A549 (cell line): ENCODE results near the gene OPCML. TPM values are rescaled to one million over a fixed set of nuclear protein-coding genes. Genes with fewer than 3 reads are reported as not detected.

Source experiments
- ATAC-seq, 2 experiments: fragments of 200-7000 bp in 1 of 2; fragments of >200 bp in 1 of 2; cut with Nextera tagmentation in 1 of 2; cut with Tn5 transposase in 1 of 2; 3 replicates each; pipeline versions ENCODE4 v1.8.0 to v1.9.1; 2018 to 2020; ENCODE audit warnings: mild to moderate bottlenecking in 1 of 2, moderate library complexity in 1 of 2
- CTCF ChIA-PET: fragments of 300-600 bp; sonication (Branson Sonifier 250); formaldehyde crosslinking; extraction: SDS; loops from one replicate; lab custom pipeline; 2021; ENCODE audit warnings: antibody characterized with exemption, inconsistent platforms; lab: Yijun Ruan, JAX
- POLR2A ChIA-PET: fragments of 350-600 bp; formaldehyde crosslinking; extraction: SDS; loops from one replicate; lab custom pipeline; 2021; ENCODE audit warnings: antibody characterized with exemption, inconsistent platforms; lab: Yijun Ruan, JAX
- DNase-seq, 2 experiments: peaks; one replicate each; pipeline versions ENCODE4 v3.0.0 to v3.0.0-alpha.2; 2011 to 2016; ENCODE audit warnings: low read depth in 1 of 2, low spot score in 1 of 2
- FAIRE-seq: peaks from 2 replicates; lab custom pipeline; 2011; peaks lifted over from hg19 to GRCh38; lab: Jason Lieb, UNC
- H3K27ac ChIP-seq, 2 experiments: fragments of >200 bp; sonication (Bioruptor Twin); formaldehyde crosslinking; 3 replicates each; pipeline ENCODE4 v1.5.1; 2016 to 2017
- H3K4me1 ChIP-seq: fragments of >200 bp; sonication (Bioruptor Twin); formaldehyde crosslinking; 3 replicates; pipeline ENCODE4 v1.6.1; 2016
- H3K4me2 ChIP-seq: fragments of >200 bp; sonication (Bioruptor Twin); formaldehyde crosslinking; 3 replicates; pipeline ENCODE4 v1.6.1; 2016
- H3K4me3 ChIP-seq: fragments of >200 bp; sonication (Bioruptor Twin); formaldehyde crosslinking; 3 replicates; pipeline ENCODE4 v1.5.1; 2016
- H3K9me3 ChIP-seq: fragments of >200 bp; sonication (Bioruptor Twin); formaldehyde crosslinking; 3 replicates; pipeline ENCODE4 v1.6.1; 2016
- CBX2 ChIP-seq: fragments of 200-600 bp; sonication (generic); IDR thresholded peaks from 2 replicates; pipeline ENCODE4 v1.6.1; 2016; ENCODE audit warnings: low read depth, mild to moderate bottlenecking, borderline replicate concordance
- CHD4 ChIP-seq: fragments of 200-600 bp; sonication (generic); IDR thresholded peaks from 2 replicates; pipeline ENCODE4 v1.6.1; 2016; ENCODE audit warnings: antibody characterized with exemption, mild to moderate bottlenecking, borderline replicate concordance
- EHF ChIP-seq: fragments of 250-450 bp; sonication (Bioruptor Pico); IDR thresholded peaks from 2 replicates; pipeline ENCODE4 v1.5.0; 2020; ENCODE audit warnings: mild to moderate bottlenecking
- EHMT2 ChIP-seq: fragments of 200-600 bp; sonication (generic); IDR thresholded peaks from 2 replicates; pipeline ENCODE4 v1.6.1; 2016; ENCODE audit warnings: antibody characterized with exemption, low read depth, mild to moderate bottlenecking, moderate library complexity
- EP300 ChIP-seq, 2 experiments: fragments of >200 bp; sonication (Bioruptor Twin); formaldehyde crosslinking; IDR thresholded peaks; 2 replicates in 1 of 2; 3 replicates in 1 of 2; pipeline ENCODE4 v1.6.1; 2016 to 2017
- FOSL2 ChIP-seq, 2 experiments: fragments of 450-650 bp in 1 of 2; fragments of >200 bp in 1 of 2; sonication (Bioruptor Twin) in 1 of 2; formaldehyde crosslinking; IDR thresholded peaks; 2 replicates each; pipeline versions ENCODE4 v1.5.0 to v1.6.1; 2016 to 2020; ENCODE audit warnings: mild to moderate bottlenecking in 1 of 2, moderate library complexity in 1 of 2
- FOXS1 ChIP-seq: fragments of 250-450 bp; sonication (Bioruptor Pico); IDR thresholded peaks from 2 replicates; pipeline ENCODE4 v1.5.0; 2020; ENCODE audit warnings: mild to moderate bottlenecking, moderate library complexity
- GATA3 ChIP-seq: IDR thresholded peaks from 2 replicates; pipeline ENCODE4 v1.6.1; 2012; ENCODE audit warnings: borderline replicate concordance
- HDAC2 ChIP-seq: fragments of 200-600 bp; sonication (generic); IDR thresholded peaks from 2 replicates; pipeline ENCODE4 v1.6.1; 2016
- JUN ChIP-seq, 2 experiments: fragments of >200 bp; sonication (Bioruptor Twin); formaldehyde crosslinking; IDR thresholded peaks; 2 replicates in 1 of 2; 3 replicates in 1 of 2; pipeline ENCODE4 v1.6.1; 2016 to 2017
- JUNB ChIP-seq: fragments of >200 bp; sonication (Bioruptor Twin); formaldehyde crosslinking; IDR thresholded peaks from 2 replicates; pipeline ENCODE4 v1.6.1; 2016
- KDM5A ChIP-seq: fragments of 200-600 bp; sonication (generic); IDR thresholded peaks from 2 replicates; pipeline ENCODE4 v1.6.1; 2016; ENCODE audit warnings: antibody characterized with exemption, mild to moderate bottlenecking
- MAFK ChIP-seq: fragments of 450-650 bp; IDR thresholded peaks from 2 replicates; pipeline ENCODE4 v1.6.1; 2014; ENCODE audit not compliant: partially characterized antibody
- NR3C1 ChIP-seq: fragments of >200 bp; sonication (Bioruptor Twin); formaldehyde crosslinking; IDR thresholded peaks from 3 replicates; pipeline ENCODE4 v1.6.1; 2017
- POLR2A ChIP-seq: IDR thresholded peaks from 2 replicates; pipeline ENCODE4 v1.6.1; 2012; ENCODE audit warnings: mild to moderate bottlenecking, low read length
- POLR2AphosphoS2 ChIP-seq: conservative IDR thresholded peaks from 2 replicates; pipeline ENCODE4 v1.6.1; 2012; ENCODE audit warnings: low read length, improper control_type of control experiment, inconsistent platforms
- RFX5 ChIP-seq: fragments of 450-650 bp; IDR thresholded peaks from 2 replicates; pipeline ENCODE4 v1.7.1; 2014; ENCODE audit warnings: antibody characterized with exemption, mild to moderate bottlenecking, moderate library complexity
- SREBF2 ChIP-seq: fragments of 450-650 bp; IDR thresholded peaks from 2 replicates; pipeline ENCODE4 v1.6.1; 2014; ENCODE audit warnings: mild to moderate bottlenecking, moderate library complexity
- ZC3H11A ChIP-seq: fragments of 450-650 bp; IDR thresholded peaks from 2 replicates; pipeline ENCODE4 v1.6.1; 2014; ENCODE audit warnings: antibody characterized with exemption, mild to moderate bottlenecking
- ZNF302 ChIP-seq: fragments of 250-450 bp; sonication (Bioruptor Pico); IDR thresholded peaks from 2 replicates; pipeline ENCODE4 v1.9.0; 2021; ENCODE audit warnings: inconsistent platforms, mild to moderate bottlenecking, moderate library complexity
- ZSCAN20 ChIP-seq: fragments of 250-450 bp; sonication (Bioruptor Pico); IDR thresholded peaks from 2 replicates; pipeline ENCODE4 v1.8.0; 2022; ENCODE audit warnings: mild to moderate bottlenecking, moderate library complexity
- WGBS: methylation state at CpG from one replicate; pipeline ENCODE4 v1.1.6; 2017; ENCODE audit errors: missing lambda C conversion rate; 5-methylcytosine and 5-hydroxymethylcytosine counted together
- polyA plus RNA-seq, 4 experiments: library from polyadenylated mRNA; depleted of rRNA in 3 of 4; stranded (reverse); fragments of >200 nt; fragmentation: RNase III in 1 of 4; extraction: RNeasy Plus Mini Kit Qiagen cat#74134 plus additional on column Dnase treatment in 1 of 4; gene quantifications; 2 replicates in 3 of 4; 3 replicates in 1 of 4; pipeline ENCODE4 v1.2.3, GENCODE V29; 2011 to 2017
- TF ChIP-seq, protein P1 (sequence below): fragments of >200 bp; sonication (Bioruptor Twin); formaldehyde crosslinking; IDR thresholded peaks from 3 replicates; pipeline ENCODE4 v1.6.1; 2016
- TF ChIP-seq, protein P2 (sequence below): fragments of >200 bp; sonication (Bioruptor Twin); formaldehyde crosslinking; IDR thresholded peaks from 2 replicates; pipeline ENCODE4 v1.6.1; 2016
- TF ChIP-seq, protein P3 (sequence below): fragments of >200 bp; sonication (Bioruptor Twin); formaldehyde crosslinking; IDR thresholded peaks from 3 replicates; pipeline ENCODE4 v1.5.1; 2016
- TF ChIP-seq, protein P4 (sequence below): fragments of 450-650 bp; IDR thresholded peaks from 2 replicates; pipeline ENCODE4 v1.6.1; 2014; ENCODE audit warnings: antibody characterized with exemption

Gene OPCML
- polyA plus RNA-seq, 2 of the 4 experiments (the other 2 are of a cell fraction), result not detected

- Histone ChIP-seq H3K9me3 (no peaks in the 10 kb centered on the region), H3K4me2 (no peak overlapping the region), H3K4me3 (no peak overlapping the region), H3K4me1 (no peaks in the 10 kb centered on the region), H3K27ac (no peak overlapping the region)
- TF ChIP-seq EP300 (IDR thresholded peaks at IDR 0.05) (no peak), POLR2A (no peak), EHMT2 (no peak), MAFK (no peak), JUN (IDR thresholded peaks at IDR 0.05) (no peak), ZNF302 (CRISPR knock-in tag) (no peak), KDM5A (no peak), POLR2AphosphoS2 (no peak), JUNB (no peak), GATA3 (no peak), ZSCAN20 (CRISPR knock-in tag) (no peak), FOSL2 (IDR thresholded peaks at IDR 0.05) (no peak), FOSL2 (CRISPR knock-in tag; IDR thresholded peaks at IDR 0.05) (no peak), CBX2 (no peak), HDAC2 (no peak), CHD4 (no peak)
- TF ChIP-seq, protein P1, sequence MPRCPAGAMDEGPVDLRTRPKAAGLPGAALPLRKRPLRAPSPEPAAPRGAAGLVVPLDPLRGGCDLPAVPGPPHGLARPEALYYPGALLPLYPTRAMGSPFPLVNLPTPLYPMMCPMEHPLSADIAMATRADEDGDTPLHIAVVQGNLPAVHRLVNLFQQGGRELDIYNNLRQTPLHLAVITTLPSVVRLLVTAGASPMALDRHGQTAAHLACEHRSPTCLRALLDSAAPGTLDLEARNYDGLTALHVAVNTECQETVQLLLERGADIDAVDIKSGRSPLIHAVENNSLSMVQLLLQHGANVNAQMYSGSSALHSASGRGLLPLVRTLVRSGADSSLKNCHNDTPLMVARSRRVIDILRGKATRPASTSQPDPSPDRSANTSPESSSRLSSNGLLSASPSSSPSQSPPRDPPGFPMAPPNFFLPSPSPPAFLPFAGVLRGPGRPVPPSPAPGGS, result no peak
- TF ChIP-seq, protein P2, sequence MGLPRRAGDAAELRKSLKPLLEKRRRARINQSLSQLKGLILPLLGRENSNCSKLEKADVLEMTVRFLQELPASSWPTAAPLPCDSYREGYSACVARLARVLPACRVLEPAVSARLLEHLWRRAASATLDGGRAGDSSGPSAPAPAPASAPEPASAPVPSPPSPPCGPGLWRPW, result no peak
- 28% methylated on average over 3 of the region's 3 CpGs for WGBS
- DNase-seq, result no peak
- no peak for ATAC-seq
- ChIA-PET CTCF (no interaction called here), POLR2A (no interaction called here)
- no peak for FAIRE-seq
Measured at GRCh38 chr11:132579136-132579535, 953.2 kb downstream of the OPCML start.

DNA sequence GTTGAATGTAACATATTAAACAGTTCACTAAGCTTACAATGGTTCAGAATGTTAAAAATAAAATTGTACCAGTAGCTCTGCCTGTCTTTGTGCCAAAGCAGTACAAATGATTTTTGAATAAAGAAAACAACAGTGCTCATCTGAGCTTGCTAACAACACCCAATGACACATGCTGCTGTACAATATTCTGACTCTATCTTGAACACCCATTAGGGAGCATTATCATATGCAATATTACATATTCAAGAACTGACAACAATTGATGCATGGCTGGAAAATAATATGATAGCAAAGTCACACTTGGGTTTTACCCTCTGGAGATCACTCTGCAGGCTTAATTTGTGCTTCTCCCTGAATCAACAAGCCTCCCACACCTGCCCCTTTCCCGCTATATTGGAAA is 953.7 kb downstream of the OPCML start:
- no peak overlapping the region for H3K27ac ChIP-seq
- no peak overlapping the region for H3K4me2 ChIP-seq
- ATAC-seq (no peak), FAIRE-seq (no peak), DNase-seq (no peak)
- TF ChIP-seq NR3C1 (no peak), SREBF2 (no peak), CBX2 (no peak), HDAC2 (no peak), RFX5 (no peak), ZC3H11A (no peak), FOSL2 (IDR thresholded peaks at IDR 0.05) (no peak), FOSL2 (CRISPR knock-in tag; IDR thresholded peaks at IDR 0.05) (no peak), FOXS1 (CRISPR knock-in tag) (no peak), EHF (CRISPR knock-in tag) (no peak)
- TF ChIP-seq, protein P3, sequence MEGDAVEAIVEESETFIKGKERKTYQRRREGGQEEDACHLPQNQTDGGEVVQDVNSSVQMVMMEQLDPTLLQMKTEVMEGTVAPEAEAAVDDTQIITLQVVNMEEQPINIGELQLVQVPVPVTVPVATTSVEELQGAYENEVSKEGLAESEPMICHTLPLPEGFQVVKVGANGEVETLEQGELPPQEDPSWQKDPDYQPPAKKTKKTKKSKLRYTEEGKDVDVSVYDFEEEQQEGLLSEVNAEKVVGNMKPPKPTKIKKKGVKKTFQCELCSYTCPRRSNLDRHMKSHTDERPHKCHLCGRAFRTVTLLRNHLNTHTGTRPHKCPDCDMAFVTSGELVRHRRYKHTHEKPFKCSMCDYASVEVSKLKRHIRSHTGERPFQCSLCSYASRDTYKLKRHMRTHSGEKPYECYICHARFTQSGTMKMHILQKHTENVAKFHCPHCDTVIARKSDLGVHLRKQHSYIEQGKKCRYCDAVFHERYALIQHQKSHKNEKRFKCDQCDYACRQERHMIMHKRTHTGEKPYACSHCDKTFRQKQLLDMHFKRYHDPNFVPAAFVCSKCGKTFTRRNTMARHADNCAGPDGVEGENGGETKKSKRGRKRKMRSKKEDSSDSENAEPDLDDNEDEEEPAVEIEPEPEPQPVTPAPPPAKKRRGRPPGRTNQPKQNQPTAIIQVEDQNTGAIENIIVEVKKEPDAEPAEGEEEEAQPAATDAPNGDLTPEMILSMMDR, result no peak
- TF ChIP-seq, protein P2, result no peak
- TF ChIP-seq, protein P4, sequence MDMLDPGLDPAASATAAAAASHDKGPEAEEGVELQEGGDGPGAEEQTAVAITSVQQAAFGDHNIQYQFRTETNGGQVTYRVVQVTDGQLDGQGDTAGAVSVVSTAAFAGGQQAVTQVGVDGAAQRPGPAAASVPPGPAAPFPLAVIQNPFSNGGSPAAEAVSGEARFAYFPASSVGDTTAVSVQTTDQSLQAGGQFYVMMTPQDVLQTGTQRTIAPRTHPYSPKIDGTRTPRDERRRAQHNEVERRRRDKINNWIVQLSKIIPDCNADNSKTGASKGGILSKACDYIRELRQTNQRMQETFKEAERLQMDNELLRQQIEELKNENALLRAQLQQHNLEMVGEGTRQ, result no peak
- ChIA-PET POLR2A (no interaction called here), CTCF (no interaction called here)
- WGBS, result 3% methylated on average over 1 of the region's 1 CpG
- H3K9me3 ChIP-seq, result no peaks in the 10 kb centered on the region
- no peaks in the 10 kb centered on the region for H3K4me1 ChIP-seq
- no peak overlapping the region for H3K4me3 ChIP-seq
